K562 (cell line): ENCODE measurements around the gene BAG1. TPM values are rescaled to one million over a fixed set of nuclear protein-coding genes. Genes with fewer than 3 reads are reported as not detected.
A peak's percentile ranks its signal among the peaks of the same experiment; 100 is the strongest.

Experiments used
- ATAC-seq: fragments of 200-7000 bp; cut with Tn5 transposase; 3 replicates; pipeline ENCODE4 v1.9.1; 2020; ENCODE audit warnings: moderate library complexity
- BruUV-seq: library from RNA; stranded (reverse); fragments of 400-500 nt; replicated peaks from 2 replicates; lab custom pipeline; 2021; lab: Mats Ljungman, UMichigan
- CTCF ChIA-PET: fragments of 300-600 bp; formaldehyde crosslinking; extraction: SDS; loops from one replicate; lab custom pipeline; 2021; ENCODE audit warnings: low intra/inter-chr PET ratio; lab: Yijun Ruan, JAX
- POLR2A ChIA-PET: fragments of 300-600, 350-650 bp; sonication (Branson Sonifier 250); formaldehyde crosslinking; extraction: SDS; loops from one replicate; lab custom pipeline; 2021; ENCODE audit warnings: antibody characterized with exemption, inconsistent platforms; lab: Yijun Ruan, JAX
- DNase-seq, 4 experiments: peaks; one replicate each; pipeline versions ENCODE4 v3.0.0 to v3.0.0-alpha.2; 2011 to 2018; ENCODE audit warnings: low spot score in 3 of 4, mixed read lengths in 3 of 4; ENCODE audit errors: extremely low read depth in 1 of 4
- FAIRE-seq: peaks from 2 replicates; lab custom pipeline; 2011; peaks lifted over from hg19 to GRCh38; lab: Jason Lieb, UNC
- H2AFZ ChIP-seq: 2 replicates; pipeline ENCODE4 v1.6.0; 2011; ENCODE audit warnings: low read depth, low read length, control low read depth, inconsistent platforms
- H3K27ac ChIP-seq: fragments of 200-600 bp; 3 replicates; pipeline ENCODE4 v1.8.0; 2011; ENCODE audit warnings: low read depth, mild to moderate bottlenecking, control low read depth, inconsistent platforms, low read length, moderate library complexity, mixed read lengths; ENCODE audit errors: extremely low read depth
- H3K27me3 ChIP-seq, 2 experiments: fragments of 300-600 bp in 1 of 2; 2 replicates in 1 of 2; 3 replicates in 1 of 2; pipeline versions ENCODE4 v1.6.0 to v1.8.0; 2011; ENCODE audit warnings: inconsistent platforms in 2 of 2, low read length in 2 of 2, mild to moderate bottlenecking in 1 of 2, mixed read lengths in 1 of 2, moderate library complexity in 1 of 2; ENCODE audit not compliant: control insufficient read depth in 2 of 2, insufficient read depth in 2 of 2
- H3K36me3 ChIP-seq: fragments of 300-600 bp; 3 replicates; pipeline ENCODE4 v1.8.0; 2011; ENCODE audit warnings: mild to moderate bottlenecking, low read length, inconsistent platforms; ENCODE audit not compliant: control insufficient read depth, insufficient read depth
- H3K4me1 ChIP-seq, 2 experiments: fragments of 200-600 bp in 1 of 2; replicated peaks in 1 of 2; 2 replicates in 1 of 2; 3 replicates in 1 of 2; pipeline versions ENCODE4 v1.5.1 to v1.8.0; 2011; ENCODE audit warnings: inconsistent platforms in 2 of 2, low read length in 2 of 2, mild to moderate bottlenecking in 1 of 2, mixed read lengths in 1 of 2, moderate library complexity in 1 of 2; ENCODE audit not compliant: control insufficient read depth in 2 of 2, insufficient read depth in 2 of 2
- H3K4me2 ChIP-seq: 2 replicates; pipeline ENCODE4 v1.6.1; 2011; ENCODE audit warnings: low read length, control low read depth, inconsistent platforms, mixed read lengths; ENCODE audit not compliant: insufficient read depth
- H3K4me3 ChIP-seq: fragments of 200-600 bp; sonication (generic), shearing (Covaris generic); 2 replicates; pipeline ENCODE4 v1.5.1; 2016; ENCODE audit warnings: control low read depth, inconsistent platforms
- H3K79me2 ChIP-seq: fragments of 200-600 bp; 3 replicates; pipeline ENCODE4 v1.8.0; 2011; ENCODE audit warnings: low read length, inconsistent platforms; ENCODE audit not compliant: control insufficient read depth, insufficient read depth
- H3K9ac ChIP-seq, 2 experiments: 2 replicates each; pipeline versions ENCODE4 v1.6.0 to v1.6.1; 2011; ENCODE audit warnings: low read depth in 2 of 2, low read length in 2 of 2, control low read depth in 1 of 2, inconsistent platforms in 1 of 2, mild to moderate bottlenecking in 1 of 2, mixed read lengths in 1 of 2; ENCODE audit not compliant: insufficient read depth in 1 of 2
- H3K9me1 ChIP-seq: one replicate; pipeline ENCODE4 v1.6.0; 2011; ENCODE audit warnings: inconsistent platforms, mild to moderate bottlenecking, low read length, moderate library complexity; ENCODE audit not compliant: control insufficient read depth, insufficient read depth
- H3K9me3 ChIP-seq: replicated peaks from 2 replicates; pipeline ENCODE4 v1.5.1; 2011; ENCODE audit warnings: low read depth, low read length, inconsistent platforms; ENCODE audit not compliant: control insufficient read depth, insufficient read depth
- H4K20me1 ChIP-seq: replicated peaks from 2 replicates; pipeline ENCODE4 v1.6.1; 2011; ENCODE audit warnings: low read length, inconsistent platforms, mixed read lengths; ENCODE audit not compliant: control insufficient read depth, insufficient read depth
- CBFA2T2 ChIP-seq: fragments of 450-650 bp; conservative IDR thresholded peaks from 2 replicates; pipeline ENCODE4 v1.6.1; 2017; ENCODE audit warnings: mild to moderate bottlenecking
- EGR1 ChIP-seq: fragments of 450-650 bp; conservative IDR thresholded peaks from 2 replicates; pipeline ENCODE4 v1.6.1; 2017; ENCODE audit warnings: mild to moderate bottlenecking
- IFI16 ChIP-seq: fragments of 250-450 bp; sonication (Bioruptor Pico); IDR thresholded peaks from 2 replicates; pipeline ENCODE4 v2.1.2; 2022; ENCODE audit warnings: mild to moderate bottlenecking, inconsistent platforms
- TCF7L2 ChIP-seq: fragments of 150-350 bp; IDR thresholded peaks from 2 replicates; pipeline ENCODE4 v1.6.1; 2016; ENCODE audit warnings: low read depth, mild to moderate bottlenecking, low read length, moderate library complexity
- TOE1 ChIP-seq, 2 experiments: fragments of 450-650 bp in 1 of 2; sonication (generic) in 1 of 2; formaldehyde crosslinking in 1 of 2; IDR thresholded peaks; 2 replicates each; pipeline versions ENCODE4 v1.7.1 to v1.8.0; 2016 to 2022; ENCODE audit warnings: borderline replicate concordance in 2 of 2, mild to moderate bottlenecking in 2 of 2, antibody characterized with exemption in 1 of 2, inconsistent platforms in 1 of 2, low read depth in 1 of 2, missing genetic modification reagents in 1 of 2, moderate library complexity in 1 of 2
- ZNF277 ChIP-seq: fragments of 250-450 bp; sonication (Bioruptor Pico); IDR thresholded peaks from 2 replicates; pipeline ENCODE4 v1.8.0; 2022; ENCODE audit warnings: inconsistent platforms, mild to moderate bottlenecking, moderate library complexity, borderline replicate concordance
- ZNF395 ChIP-seq: fragments of 200-800 bp; sonication (Bioruptor generic); IDR thresholded peaks from 2 replicates; pipeline ENCODE4 v1.6.1; 2017; ENCODE audit warnings: missing genetic modification characterization, missing compliant biosample characterization
- ZNF589 ChIP-seq: fragments of 200-800 bp; sonication (Bioruptor generic); IDR thresholded peaks from 2 replicates; pipeline ENCODE4 v1.6.1; 2016; ENCODE audit warnings: low read depth, missing genetic modification characterization, missing compliant biosample characterization
- WGBS: fragments of 100-300 bp; shearing (Covaris generic); methylation state at CpG from one replicate; pipeline ENCODE4 v1.1.6; 2016; ENCODE audit warnings: low coverage, mixed read lengths; ENCODE audit not compliant: insufficient coverage; ENCODE audit errors: missing lambda C conversion rate; 5-methylcytosine and 5-hydroxymethylcytosine counted together
- in situ Hi-C: fragments of 300-500 bp; cut with MboI; formaldehyde crosslinking; loops from 4 replicates; pipeline ENCODE4 v1.15.0; 2018; ENCODE audit warnings: inconsistent platforms, mixed read lengths
- intact Hi-C: fragments of 100-400 bp; cut with micrococcal nuclease; formaldehyde crosslinking; loops from 2 replicates; pipeline ENCODE4 v1.14.2; 2022
- polyA plus RNA-seq, 8 experiments: library from polyadenylated mRNA; depleted of rRNA in 4 of 8; stranded (reverse) in 5 of 8; unstranded in 3 of 8; fragments of >200 nt; fragmentation: Nextera tagmentation in 2 of 8; fragmentation: Illumina TruSeq in 1 of 8; extraction: Ambion mirVana in 2 of 8; extraction: Trizol in 1 of 8; gene quantifications; 2 replicates each; pipeline versions ENCODE4 v1.2.1 to v1.2.3, GENCODE V29; 2011 to 2014; ENCODE audit warnings: inconsistent platforms in 1 of 8, missing spikeins in 1 of 8
- total RNA-seq, 7 experiments: library from RNA; depleted of rRNA in 6 of 7; stranded (reverse); fragments of >200 nt in 6 of 7; fragmentation: Illumina TruSeq in 2 of 7; extraction: Trizol in 2 of 7; gene quantifications; 2 replicates each; pipeline versions ENCODE4 v1.2.1 to v1.2.3, GENCODE V29; 2011 to 2021; ENCODE audit warnings: low replicate concordance in 1 of 7

BAG1 gene
- total and polyA plus RNA-seq, 9 of the 15 experiments (the other 6 are each of a cell fraction or from before 2014, with no cell fraction given), result 9.7 to 106 (median 56.9) TPM

- POLR2A ChIA-PET, result interaction anchor here (0.8 to 1.9 kb wide), 11 partner anchors 8 to 265 kb away, joined by 3 to 10 read pairs (median 4); partner anchors contain the start of genes DNAJA1 and NOL6
- H4K20me1 ChIP-seq, result 0 out of 2 replicates have a peak, but pooled peaks cover 8% of the 10 kb centered on the region
- intact Hi-C loops, result loop anchor here (10.0 kb wide), 1 partner anchor 165 kb away; no protein-coding TSS in a partner anchor
- H3K79me2 ChIP-seq, result peaks cover 43% of the 10 kb centered on the region
- H3K27me3 ChIP-seq, result no peaks in the 10 kb centered on the region
- peaks cover 29% of the 10 kb centered on the region for H3K36me3 ChIP-seq
- no TSS peak for BruUV-seq
- in situ Hi-C loops, result no loop called here
- ATAC-seq (peak; percentile 11), FAIRE-seq (no peak), DNase-seq (no peak)
- peaks cover 12 to 21% of the 10 kb centered on the region in 2 experiments; a peak in 4 of 5 replicates for H3K4me1 ChIP-seq
- WGBS, result no CpG with 5 or more reads among the region's 12 CpGs
- peak overlapping the region; percentile 96 to 98 for H3K9ac ChIP-seq
- CTCF ChIA-PET, result interaction anchor here (0.7 kb wide), 1 partner anchor 126 kb away, joined by 3 read pairs; no protein-coding TSS in a partner anchor
- H3K9me1 ChIP-seq, result no peaks in the 10 kb centered on the region
- H3K27ac ChIP-seq, result peak overlapping the region; percentile 99
- no peak overlapping the region for H2AFZ ChIP-seq
- no peak for TF ChIP-seq ZNF589
- TF ChIP-seq TOE1 (IDR thresholded peaks at IDR 0.05; ENCODE audit: borderline replicate concordance), result no peak
- TF ChIP-seq TOE1 (CRISPR knock-in tag; IDR thresholded peaks at IDR 0.05; ENCODE audit: borderline replicate concordance, low read depth), result no peak
- TF ChIP-seq CBFA2T2, result no peak
- no peak for TF ChIP-seq IFI16 (CRISPR knock-in tag)
- no peak for TF ChIP-seq TCF7L2
- no peak for TF ChIP-seq ZNF277 (CRISPR knock-in tag)
- TF ChIP-seq EGR1, result peak; percentile 41; the same call in 1 of the 2 replicates
- TF ChIP-seq ZNF395 (CRISPR knock-in tag), result peak; percentile 5
- H3K4me3 ChIP-seq, result peak overlapping the region; percentile 60
- H3K4me2 ChIP-seq, result peak overlapping the region; percentile 91
- no peaks in the 10 kb centered on the region for H3K9me3 ChIP-seq
These were observed 25.0 kb upstream of the BAG1 start for GRCh38 chr9:33289496-33289895.
